NCI-H2227 (cell line): ENCODE measurements around the gene CDCA8.
A peak's percentile ranks its signal among the peaks of the same experiment; 100 is the strongest.
"Not testable (repeated sequence)": the region's sequence is repeated elsewhere in the genome, so short reads cannot be mapped to it uniquely, and the experiment has no call there.

Experiments
- DNase-seq: peaks from one replicate; lab custom pipeline; 2025; ENCODE audit not compliant: unreplicated experiment; lab: John Stamatoyannopoulos, UW

Gene CDCA8

DNA sequence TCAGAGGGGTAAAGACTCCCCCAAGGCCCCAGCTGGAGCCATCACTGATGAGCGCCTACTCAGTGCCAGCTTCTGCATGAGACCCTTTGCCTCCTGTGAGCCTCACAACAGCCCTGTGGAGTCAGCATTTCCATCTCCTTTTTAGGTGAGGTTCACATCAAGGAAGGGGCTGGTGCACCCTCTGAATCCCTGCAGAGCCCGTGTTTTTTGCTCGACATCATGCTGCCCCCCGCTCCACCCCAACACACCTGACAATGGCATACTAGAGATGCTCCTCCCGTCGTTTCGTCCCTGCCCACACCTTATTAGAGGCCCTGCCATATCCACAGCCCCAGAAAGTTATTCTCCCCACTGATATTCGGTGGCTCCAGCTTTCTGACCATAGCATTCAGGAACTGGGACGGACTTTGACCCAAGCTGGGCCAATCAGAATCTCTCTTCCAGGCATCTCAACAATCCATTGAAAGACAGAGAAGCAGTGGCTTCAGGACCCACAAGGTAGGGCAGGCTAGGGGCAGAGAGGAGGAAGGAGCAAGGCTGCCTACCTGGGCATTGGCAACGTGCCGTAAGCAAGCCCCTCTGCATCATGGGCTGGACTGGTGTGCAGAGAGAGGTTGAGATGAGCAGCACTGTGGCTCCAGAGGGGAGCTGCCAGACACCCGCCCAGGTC, 39.9 kb downstream of the CDCA8 start:
- no peak for DNase-seq

DNA sequence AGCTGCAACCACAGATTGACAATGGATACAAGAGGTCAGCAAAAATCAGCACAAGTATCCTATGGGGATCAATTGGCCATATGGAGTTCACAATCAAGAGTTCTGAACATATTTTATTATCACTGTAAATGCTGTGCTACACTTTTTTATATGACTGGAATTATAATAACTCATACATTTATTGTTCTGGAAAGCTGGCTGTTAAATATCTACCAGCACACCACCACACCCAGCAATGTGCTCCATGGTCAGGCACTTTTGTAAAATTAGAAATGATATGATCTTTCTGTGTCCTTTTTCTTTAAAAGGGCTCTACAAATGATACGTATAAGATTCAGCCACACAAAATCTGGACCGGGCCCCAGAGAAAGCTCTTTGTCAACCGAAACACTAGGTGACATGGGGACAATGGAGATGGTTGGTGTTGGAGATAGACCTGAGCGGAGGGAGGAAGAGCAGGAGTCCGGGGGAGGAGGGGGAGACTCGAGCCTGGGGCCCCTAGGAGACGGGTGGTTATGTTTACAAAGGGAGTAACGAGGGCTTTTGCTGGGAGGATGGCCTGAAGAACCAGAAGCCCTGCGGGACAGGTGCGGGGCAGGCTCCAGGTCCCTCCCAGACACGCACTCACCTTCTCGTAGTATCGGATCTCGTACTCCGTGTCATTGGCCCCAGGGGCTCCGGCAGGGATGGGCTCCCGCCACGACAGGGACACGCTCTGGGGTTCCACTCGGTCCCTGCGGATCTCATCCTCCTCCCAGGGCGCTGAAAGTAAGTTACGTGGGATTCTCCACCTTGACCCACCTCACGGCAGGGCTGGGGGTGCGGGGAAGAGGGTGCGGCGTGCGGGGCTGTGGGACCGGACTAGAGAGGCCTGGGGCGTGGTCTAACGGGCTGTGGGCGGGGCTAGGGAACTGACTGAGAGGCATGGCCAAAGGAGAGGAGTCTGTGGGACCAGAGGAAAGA, 42.6 kb downstream of the CDCA8 start:
- no peak for DNase-seq

DNA sequence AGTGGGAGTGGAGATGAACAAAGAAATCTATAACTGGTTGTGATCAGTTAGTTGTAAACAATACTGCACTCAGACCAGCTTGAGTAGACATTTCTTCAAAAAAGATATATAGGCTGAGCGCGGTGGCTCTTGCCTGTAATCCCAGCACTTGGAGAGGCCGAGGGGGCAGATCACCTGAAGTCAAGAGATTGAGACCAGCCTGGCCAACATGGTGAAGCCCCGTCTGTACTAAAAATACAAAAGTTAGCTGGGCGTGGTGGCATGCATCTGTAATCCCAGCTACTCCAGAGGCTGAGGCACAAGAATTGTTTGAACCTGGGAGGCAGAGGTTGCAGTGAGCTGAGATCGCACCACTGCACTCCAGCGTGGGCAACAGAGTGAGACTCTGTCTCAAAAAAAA, 45.7 kb downstream of the CDCA8 start:
- not testable (repeated sequence) for DNase-seq

DNA sequence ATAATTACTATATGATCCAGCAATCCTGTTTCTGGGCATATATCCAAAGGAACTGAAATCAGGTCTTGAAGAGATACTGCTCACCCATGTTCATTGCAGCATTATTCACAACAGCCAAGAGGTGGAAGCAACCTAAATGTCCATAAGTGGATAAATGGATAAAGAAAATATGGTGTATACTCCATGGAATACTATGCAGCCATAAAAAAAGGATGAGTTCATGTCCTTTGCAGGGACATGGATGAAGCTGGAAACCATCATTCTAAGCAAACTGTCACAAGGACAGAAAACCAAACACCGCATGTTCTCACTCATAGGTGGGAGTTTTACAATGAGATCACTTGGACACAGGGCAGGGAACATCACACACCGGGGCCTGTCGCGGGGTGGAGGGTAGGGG, 46.3 kb downstream of the CDCA8 start:
- not testable (repeated sequence) for DNase-seq

DNA sequence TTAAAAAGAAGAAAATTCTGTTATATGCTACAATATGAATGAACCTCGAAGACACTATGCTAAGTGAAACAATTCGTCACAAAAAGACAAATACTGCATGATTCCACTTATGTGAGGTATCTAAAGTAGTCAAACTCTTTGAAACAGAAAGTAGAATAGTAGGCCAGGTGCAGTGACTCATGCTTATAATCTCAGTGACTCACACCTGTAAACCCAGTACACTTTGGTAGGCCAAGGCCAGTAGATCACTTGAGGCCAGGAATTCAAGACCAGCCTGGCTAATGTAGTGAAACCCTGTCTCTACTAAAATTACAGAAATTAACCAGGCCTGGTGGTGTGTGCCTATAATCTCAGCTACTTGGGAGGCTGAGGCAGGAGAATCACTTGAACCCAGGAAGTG, 46.9 kb downstream of the CDCA8 start:
- DNase-seq: no peak

DNA sequence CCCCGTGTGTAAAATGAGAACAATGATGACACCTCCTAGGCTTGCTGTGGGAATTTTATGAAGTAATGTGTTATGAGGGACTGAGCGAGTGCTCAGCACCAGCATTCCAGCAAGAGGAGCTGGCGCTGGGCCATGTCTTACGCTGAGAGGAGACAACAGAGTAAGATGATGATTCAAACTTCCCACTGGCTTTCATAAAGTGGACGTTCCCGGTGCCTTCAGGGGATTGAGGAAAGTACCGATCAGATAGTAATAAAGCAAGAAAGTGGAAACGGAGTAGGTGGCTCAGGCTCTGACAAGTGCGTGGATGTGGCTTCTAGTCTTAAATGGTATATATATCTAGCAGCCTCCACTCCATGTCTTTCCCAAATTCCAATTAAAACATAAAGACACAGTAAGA, 48.8 kb downstream of the CDCA8 start:
- DNase-seq: no peak

DNA sequence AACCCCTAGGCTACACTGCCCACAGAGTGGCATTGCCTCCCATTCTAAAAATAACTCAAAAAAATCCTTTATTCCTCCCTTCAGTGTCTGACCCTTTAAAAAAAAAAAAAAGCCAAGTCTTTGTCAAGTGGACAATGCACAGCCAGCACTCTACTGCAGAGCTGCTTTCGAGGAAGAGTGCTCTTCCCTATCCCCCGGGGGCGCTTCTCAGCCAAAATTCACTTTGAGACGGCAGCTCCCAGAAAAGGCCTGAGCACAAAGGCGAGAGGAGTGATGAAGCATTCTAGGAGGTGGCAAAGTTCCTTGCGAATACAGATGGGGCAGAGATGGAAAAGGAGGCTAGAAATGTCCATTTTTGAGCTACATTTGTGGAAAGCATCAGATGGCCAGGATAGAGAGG, 49.3 kb downstream of the CDCA8 start:
- no peak for DNase-seq

DNA sequence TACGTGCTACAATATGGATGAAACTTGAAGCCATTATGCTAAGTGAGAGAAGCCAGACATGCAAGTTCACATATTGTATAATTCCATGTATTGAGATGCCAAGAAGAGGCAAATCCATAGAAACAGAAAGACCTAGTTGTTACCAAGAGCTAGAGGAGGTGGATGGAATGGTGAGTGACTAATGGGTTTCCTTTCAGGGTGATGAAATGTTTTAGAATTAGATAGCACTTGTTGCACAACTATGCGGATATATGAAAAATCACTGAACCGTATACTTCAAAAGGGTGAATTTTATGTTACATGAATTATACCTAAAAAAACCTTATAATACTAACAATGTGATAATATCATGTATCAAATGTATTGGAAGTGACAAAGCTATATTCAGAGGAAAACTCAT, 54.5 kb downstream of the CDCA8 start:
- no peak for DNase-seq

DNA sequence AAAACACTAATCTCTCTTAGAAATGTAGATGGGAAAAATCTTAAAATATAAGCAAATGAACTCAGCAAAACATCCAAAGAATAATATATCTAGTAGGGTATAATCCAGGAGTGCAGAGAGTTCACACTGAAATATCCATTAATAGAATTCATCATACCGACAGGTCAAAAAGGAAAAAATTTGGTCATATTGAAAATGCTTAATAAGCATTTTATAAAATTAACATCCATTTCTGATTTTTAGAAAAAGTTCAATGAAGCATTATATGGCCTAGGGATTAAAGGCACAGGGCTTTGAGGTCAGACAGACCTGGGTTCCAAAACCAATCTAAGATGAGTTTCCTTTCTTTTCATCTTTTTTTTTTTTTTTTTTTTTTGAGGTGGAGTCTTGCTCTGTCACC, 56.2 kb downstream of the CDCA8 start:
- no peak for DNase-seq

DNA sequence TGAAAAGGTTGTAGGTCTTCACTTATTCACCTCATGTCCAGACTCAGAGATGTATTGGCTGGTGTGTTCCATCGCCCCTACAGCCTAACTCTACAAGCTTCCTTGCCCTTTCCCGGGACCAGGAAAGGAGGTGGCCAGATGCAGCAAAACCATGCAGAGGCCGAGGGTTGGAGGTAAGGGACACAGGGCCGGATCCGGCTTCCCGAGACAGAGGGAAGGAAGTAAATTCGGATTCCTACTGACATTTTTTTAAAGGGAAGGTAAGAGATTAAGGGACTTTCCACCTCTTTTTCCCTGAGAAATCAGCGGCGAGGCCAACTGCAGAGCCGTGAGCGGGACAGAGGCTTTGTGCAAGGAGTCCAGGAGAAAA, 59.9 kb downstream of the CDCA8 start:
- DNase-seq: peak; percentile 47

DNA sequence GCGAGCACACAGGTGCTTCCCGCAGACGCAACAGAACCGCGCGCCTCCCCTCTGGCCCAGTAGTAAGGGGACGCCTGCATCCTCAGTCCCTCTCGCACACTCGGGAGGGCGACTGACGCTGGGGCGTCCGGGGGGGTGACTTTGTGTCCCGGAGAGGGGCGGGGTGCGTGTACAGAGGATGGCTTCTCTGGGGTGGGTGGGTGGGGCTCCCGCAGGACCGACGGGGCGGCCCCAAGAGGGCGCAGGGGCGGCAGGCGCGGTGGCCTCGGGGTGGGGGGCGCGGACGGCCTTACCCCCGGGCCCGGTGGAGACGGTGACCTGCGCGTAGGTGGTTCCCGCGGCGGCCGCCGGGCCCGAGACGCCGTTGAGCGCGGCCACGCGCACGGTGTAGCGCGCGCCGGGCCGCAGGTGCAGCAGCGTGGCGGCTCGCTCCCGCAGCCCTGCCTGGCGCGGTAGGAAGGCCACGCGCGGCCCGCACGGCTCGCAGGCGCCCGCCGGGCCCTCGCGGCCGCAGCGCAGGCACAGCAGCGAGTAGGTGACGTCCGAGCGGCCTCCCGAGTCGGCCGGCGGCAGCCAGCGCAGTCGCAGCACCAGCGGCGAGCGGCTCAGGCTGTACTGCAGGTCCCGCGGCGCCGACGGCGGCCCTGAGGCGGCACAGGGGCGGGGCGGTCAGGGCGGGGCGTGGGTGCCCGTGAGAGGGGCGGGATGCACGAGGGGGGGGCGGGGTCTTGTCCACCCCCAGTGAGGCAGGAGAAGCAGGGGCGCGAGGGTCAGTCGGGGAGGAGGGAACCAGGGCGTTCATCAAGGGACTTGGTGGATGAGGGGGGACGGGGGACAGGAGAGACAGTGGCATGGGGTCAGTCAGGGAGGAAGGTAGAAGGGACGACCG, 60.5 kb downstream of the CDCA8 start:
- DNase-seq: peak; percentile 81

DNA sequence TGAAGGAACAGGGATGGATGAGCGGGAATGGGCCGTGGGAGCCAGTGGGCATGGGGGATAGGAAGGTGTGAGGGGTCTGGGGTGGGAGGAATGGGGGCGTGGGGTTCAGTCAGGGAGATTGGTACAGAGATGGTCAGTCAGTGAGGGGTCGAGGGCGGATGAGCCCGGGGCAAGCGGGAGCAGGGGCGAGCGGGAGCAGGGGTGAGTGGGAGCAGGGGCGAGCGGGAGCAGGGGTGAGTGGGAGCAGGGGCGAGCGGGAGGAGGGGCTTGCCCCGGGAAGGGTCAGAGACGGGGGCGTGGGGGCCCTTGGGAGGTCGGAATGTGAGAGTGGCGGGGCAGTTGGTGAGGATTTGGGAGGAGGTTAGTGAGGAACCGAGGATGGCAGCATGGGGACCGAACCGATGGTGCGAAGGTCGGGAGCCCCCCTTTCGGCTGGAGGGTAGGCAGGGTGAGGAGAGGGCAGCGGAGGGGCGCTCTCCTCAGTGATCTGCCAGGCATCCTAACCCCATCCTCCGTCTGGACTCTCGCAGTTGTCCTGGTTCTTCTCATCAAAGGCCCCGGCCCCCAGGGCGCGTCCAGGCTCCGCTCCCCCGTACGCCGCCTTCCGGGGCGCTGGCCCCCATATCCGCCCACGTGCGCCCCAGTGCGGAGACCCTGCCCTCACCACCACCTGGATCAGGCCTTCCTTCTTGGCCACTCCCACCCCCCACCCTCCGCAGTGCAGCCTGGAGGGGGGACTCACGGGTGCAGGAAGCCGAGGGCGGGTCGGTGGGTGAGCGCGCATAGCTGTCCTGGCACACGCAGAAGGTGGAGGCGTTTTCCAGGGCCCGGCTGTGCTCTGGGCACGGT, 61.4 kb downstream of the CDCA8 start:
- no peak for DNase-seq

DNA sequence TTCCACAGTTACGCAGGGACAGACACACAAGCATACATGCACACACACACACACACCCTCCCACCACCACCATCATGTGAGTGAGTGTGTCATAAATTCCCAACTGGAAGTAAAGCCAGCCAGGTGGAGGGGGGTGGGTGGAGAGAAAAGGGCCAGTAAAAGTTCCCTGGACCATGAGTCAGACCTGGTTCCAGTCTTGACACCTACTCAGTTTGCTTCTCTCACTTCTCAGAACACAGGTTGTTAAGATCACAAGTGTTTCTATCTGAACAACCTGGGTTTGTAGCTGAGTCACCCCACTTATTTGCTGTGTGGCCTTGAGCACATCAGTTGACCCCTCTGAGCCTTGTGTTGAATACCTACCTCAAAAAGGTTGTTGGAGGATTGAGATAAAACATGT, 63.0 kb downstream of the CDCA8 start:
- DNase-seq: no peak

DNA sequence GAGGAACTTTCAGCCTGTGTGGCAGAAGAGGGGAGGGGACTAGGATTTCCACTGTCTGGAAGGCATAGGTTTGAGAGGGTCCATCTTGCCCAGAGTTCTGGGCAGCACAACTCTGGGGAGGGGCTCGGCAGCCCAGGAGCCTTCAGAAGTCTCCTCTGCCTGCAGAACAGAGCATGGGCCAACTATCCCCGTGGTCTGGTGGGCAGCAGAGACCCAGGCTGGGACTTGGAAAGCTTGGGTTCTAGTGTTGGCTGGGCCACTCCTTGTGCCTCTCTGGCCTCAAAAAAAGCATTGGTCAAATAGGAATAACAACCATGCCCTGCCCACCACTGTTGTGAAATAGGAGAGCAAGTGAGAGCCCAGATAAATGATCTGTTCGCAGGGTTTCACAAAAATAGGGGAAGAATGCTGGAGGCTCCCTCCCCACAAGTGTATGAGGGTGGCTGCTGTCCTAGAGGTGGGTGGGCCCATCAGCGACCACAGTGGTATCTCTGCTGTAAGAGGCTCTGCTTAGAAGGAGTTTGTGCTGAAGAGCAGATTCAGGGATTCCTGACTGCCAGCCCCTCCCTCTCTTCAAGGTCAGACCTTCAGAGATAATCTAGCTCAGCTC, 63.7 kb downstream of the CDCA8 start:
- no peak for DNase-seq
